ENCODE measurements around the gene CDS2. TPM values are rescaled to one million over a fixed set of nuclear protein-coding genes. Genes with fewer than 3 reads are reported as not detected.

CDS2 gene
- total RNA-seq, 2 experiments from 2014 or later = 16.6 to 42.8 TPM

GRCh38 chr20:5170341-5170740, 43.5 kb downstream of the CDS2 start:
- Histone ChIP-seq H2AFZ (ENCODE audit: low read length) (no peak overlapping the region), H3K27ac (ENCODE audit: low read depth, low read length, poor library complexity, severe bottlenecking) (no peak overlapping the region), H4K20me1 (ENCODE audit: insufficient read depth, low read length) (no peaks in the 10 kb centered on the region), H3K9me2 (ENCODE audit: insufficient read depth, low read length) (no peaks in the 10 kb centered on the region), H3K4me3 (ENCODE audit: low read depth, low read length, poor library complexity, severe bottlenecking) (no peak overlapping the region), H3K36me3 (ENCODE audit: insufficient read depth, low read length) (peaks cover 13% of the 10 kb centered on the region; the same call in 1 of the 2 replicates), H3K4me2 (ENCODE audit: low read length) (no peak overlapping the region), H3K9me3 (ENCODE audit: low read length) (no peaks in the 10 kb centered on the region), H3K79me2 (ENCODE audit: insufficient read depth, low read depth, low read length) (no peaks in the 10 kb centered on the region), H3K4me1 (ENCODE audit: insufficient read depth, low read length, poor library complexity, severe bottlenecking) (peaks cover 28% of the 10 kb centered on the region)
- intact Hi-C loops (cut with micrococcal nuclease; ENCODE audit: unreplicated experiment) = no loop called here
- ChIA-PET POLR2A (interaction anchor here (1.4 kb wide), 1 partner anchor 13 kb away, joined by 4 read pairs; no protein-coding TSS in a partner anchor), CTCF (ENCODE audit: unreplicated experiment) (no interaction called here)
- no peak for TF ChIP-seq EZH2phosphoT487 (IDR thresholded peaks at IDR 0.05; ENCODE audit: borderline replicate concordance, low read depth, low read length)
- TF ChIP-seq, protein P1, sequence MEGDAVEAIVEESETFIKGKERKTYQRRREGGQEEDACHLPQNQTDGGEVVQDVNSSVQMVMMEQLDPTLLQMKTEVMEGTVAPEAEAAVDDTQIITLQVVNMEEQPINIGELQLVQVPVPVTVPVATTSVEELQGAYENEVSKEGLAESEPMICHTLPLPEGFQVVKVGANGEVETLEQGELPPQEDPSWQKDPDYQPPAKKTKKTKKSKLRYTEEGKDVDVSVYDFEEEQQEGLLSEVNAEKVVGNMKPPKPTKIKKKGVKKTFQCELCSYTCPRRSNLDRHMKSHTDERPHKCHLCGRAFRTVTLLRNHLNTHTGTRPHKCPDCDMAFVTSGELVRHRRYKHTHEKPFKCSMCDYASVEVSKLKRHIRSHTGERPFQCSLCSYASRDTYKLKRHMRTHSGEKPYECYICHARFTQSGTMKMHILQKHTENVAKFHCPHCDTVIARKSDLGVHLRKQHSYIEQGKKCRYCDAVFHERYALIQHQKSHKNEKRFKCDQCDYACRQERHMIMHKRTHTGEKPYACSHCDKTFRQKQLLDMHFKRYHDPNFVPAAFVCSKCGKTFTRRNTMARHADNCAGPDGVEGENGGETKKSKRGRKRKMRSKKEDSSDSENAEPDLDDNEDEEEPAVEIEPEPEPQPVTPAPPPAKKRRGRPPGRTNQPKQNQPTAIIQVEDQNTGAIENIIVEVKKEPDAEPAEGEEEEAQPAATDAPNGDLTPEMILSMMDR (conservative IDR thresholded peaks at IDR 0.05; ENCODE audit: low read length) = no peak
- no TSS peak for BruUV-seq (replicated peaks)
- DNase-seq (ENCODE audit: low spot score) = no peak

- H3K36me3 ChIP-seq (ENCODE audit: insufficient read depth, low read length) = peaks cover 14% of the 10 kb centered on the region; the same call in 1 of the 2 replicates
- ChIA-PET CTCF (ENCODE audit: unreplicated experiment) (no interaction called here), POLR2A (no interaction called here)
- H3K4me2 ChIP-seq (ENCODE audit: low read length) = no peak overlapping the region
- BruUV-seq (replicated peaks) = no TSS peak
- no peak for DNase-seq (ENCODE audit: low spot score)
- H3K27ac ChIP-seq (ENCODE audit: low read depth, low read length, poor library complexity, severe bottlenecking) = no peak overlapping the region
- H3K79me2 ChIP-seq (ENCODE audit: insufficient read depth, low read depth, low read length) = no peaks in the 10 kb centered on the region
- H3K4me3 ChIP-seq (ENCODE audit: low read depth, low read length, poor library complexity, severe bottlenecking) = no peak overlapping the region
- no peaks in the 10 kb centered on the region for H3K9me2 ChIP-seq (ENCODE audit: insufficient read depth, low read length)
- no peak overlapping the region for H2AFZ ChIP-seq (ENCODE audit: low read length)
- H3K9me3 ChIP-seq (ENCODE audit: low read length) = no peaks in the 10 kb centered on the region
- peaks cover 28% of the 10 kb centered on the region for H3K4me1 ChIP-seq (ENCODE audit: insufficient read depth, low read length, poor library complexity, severe bottlenecking)
- TF ChIP-seq, protein P1 (conservative IDR thresholded peaks at IDR 0.05; ENCODE audit: low read length) = no peak
- TF ChIP-seq EZH2phosphoT487 (IDR thresholded peaks at IDR 0.05; ENCODE audit: borderline replicate concordance, low read depth, low read length) = no peak
- H4K20me1 ChIP-seq (ENCODE audit: insufficient read depth, low read length) = no peaks in the 10 kb centered on the region
- intact Hi-C loops (cut with micrococcal nuclease; ENCODE audit: unreplicated experiment) = no loop called here
These were observed 44.4 kb downstream of the CDS2 start for GRCh38 chr20:5171064-5171789.

- peaks cover 28% of the 10 kb centered on the region for H3K4me1 ChIP-seq (ENCODE audit: insufficient read depth, low read length, poor library complexity, severe bottlenecking)
- H3K79me2 ChIP-seq (ENCODE audit: insufficient read depth, low read depth, low read length) = no peaks in the 10 kb centered on the region
- no peaks in the 10 kb centered on the region for H3K9me3 ChIP-seq (ENCODE audit: low read length)
- TF ChIP-seq EZH2phosphoT487 (IDR thresholded peaks at IDR 0.05; ENCODE audit: borderline replicate concordance, low read depth, low read length) = no peak
- TF ChIP-seq, protein P1 (conservative IDR thresholded peaks at IDR 0.05; ENCODE audit: low read length) = no peak
- H4K20me1 ChIP-seq (ENCODE audit: insufficient read depth, low read length) = no peaks in the 10 kb centered on the region
- POLR2A ChIA-PET = no interaction called here
- DNase-seq (ENCODE audit: low spot score) = no peak
- no peaks in the 10 kb centered on the region for H3K9me2 ChIP-seq (ENCODE audit: insufficient read depth, low read length)
- H3K4me2 ChIP-seq (ENCODE audit: low read length) = no peak overlapping the region
- no TSS peak for BruUV-seq (replicated peaks)
- H2AFZ ChIP-seq (ENCODE audit: low read length) = no peak overlapping the region
- H3K4me3 ChIP-seq (ENCODE audit: low read depth, low read length, poor library complexity, severe bottlenecking) = no peak overlapping the region
- CTCF ChIA-PET (ENCODE audit: unreplicated experiment) = no interaction called here
- peaks cover 19% of the 10 kb centered on the region; the same call in 1 of the 2 replicates for H3K36me3 ChIP-seq (ENCODE audit: insufficient read depth, low read length)
- no peak overlapping the region for H3K27ac ChIP-seq (ENCODE audit: low read depth, low read length, poor library complexity, severe bottlenecking)
- intact Hi-C loops (cut with micrococcal nuclease; ENCODE audit: unreplicated experiment) = no loop called here
These were observed 45.0 kb downstream of the CDS2 start for GRCh38 chr20:5171790-5172164.

Measured in OCI-LY7 (cell line).